ENCODE data around the gene TOM1L2.

DNA sequence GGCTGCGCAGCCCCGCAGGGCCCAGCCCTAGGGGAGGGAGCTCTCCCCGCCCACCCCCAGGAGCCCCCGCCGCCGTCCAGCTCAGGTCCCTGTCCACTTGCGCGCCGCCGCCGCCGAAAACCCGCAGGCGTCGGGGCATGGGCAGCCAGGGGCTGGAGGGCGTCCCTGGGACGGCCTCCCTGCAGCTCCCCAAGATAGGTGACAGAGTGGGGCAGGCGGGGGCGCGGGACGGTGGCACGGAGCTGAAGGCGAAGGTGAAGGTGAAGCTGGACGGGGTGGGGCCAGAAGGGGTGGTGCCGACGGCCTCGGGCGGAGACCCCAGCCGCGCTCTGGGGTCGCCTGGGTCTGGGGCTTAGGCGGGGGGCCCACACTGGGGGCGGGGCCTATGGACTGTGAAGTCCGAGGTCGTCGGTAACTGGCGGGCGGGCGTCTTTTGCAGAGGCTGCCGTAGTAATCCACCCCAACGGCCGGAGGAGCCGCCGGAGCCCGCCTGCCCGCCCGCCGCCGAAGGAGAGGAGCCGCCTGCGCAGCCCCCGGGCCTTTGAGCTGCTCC is 162.6 kb downstream of the TOM1L2 start:
- TF ChIP-seq, protein P1, sequence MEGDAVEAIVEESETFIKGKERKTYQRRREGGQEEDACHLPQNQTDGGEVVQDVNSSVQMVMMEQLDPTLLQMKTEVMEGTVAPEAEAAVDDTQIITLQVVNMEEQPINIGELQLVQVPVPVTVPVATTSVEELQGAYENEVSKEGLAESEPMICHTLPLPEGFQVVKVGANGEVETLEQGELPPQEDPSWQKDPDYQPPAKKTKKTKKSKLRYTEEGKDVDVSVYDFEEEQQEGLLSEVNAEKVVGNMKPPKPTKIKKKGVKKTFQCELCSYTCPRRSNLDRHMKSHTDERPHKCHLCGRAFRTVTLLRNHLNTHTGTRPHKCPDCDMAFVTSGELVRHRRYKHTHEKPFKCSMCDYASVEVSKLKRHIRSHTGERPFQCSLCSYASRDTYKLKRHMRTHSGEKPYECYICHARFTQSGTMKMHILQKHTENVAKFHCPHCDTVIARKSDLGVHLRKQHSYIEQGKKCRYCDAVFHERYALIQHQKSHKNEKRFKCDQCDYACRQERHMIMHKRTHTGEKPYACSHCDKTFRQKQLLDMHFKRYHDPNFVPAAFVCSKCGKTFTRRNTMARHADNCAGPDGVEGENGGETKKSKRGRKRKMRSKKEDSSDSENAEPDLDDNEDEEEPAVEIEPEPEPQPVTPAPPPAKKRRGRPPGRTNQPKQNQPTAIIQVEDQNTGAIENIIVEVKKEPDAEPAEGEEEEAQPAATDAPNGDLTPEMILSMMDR (IDR thresholded peaks at IDR 0.05), result no peak
- no peak for TF ChIP-seq ZFX (IDR thresholded peaks at IDR 0.05; ENCODE audit: borderline replicate concordance)

Data from 22Rv1 (cell line).